HepG2 (cell line): ENCODE results near the gene ADAMTS4. TPM values are rescaled to one million over a fixed set of nuclear protein-coding genes. Genes with fewer than 3 reads are reported as not detected.

Experiments used
- FOSL1 ChIP-seq: sonication (generic); formaldehyde crosslinking; IDR thresholded peaks from 2 replicates; pipeline ENCODE4 v1.9.0; 2021; ENCODE audit warnings: missing genetic modification reagents, borderline replicate concordance
- HNRNPH1 ChIP-seq: fragments of 200-400 bp; formaldehyde crosslinking; optimal IDR thresholded peaks from 2 replicates; pipeline ENCODE3; 2017; ENCODE audit warnings: mild to moderate bottlenecking, low read depth, low read length
- IKZF5 ChIP-seq: IDR thresholded peaks from 2 replicates; pipeline ENCODE4 v1.6.1; 2018; ENCODE audit warnings: missing genetic modification reagents, mild to moderate bottlenecking, missing compliant biosample characterization
- MAFF ChIP-seq: IDR thresholded peaks from 2 replicates; pipeline ENCODE4 v1.6.1; 2011; ENCODE audit warnings: low read depth, low read length, improper control_type of control experiment
- NFRKB ChIP-seq: fragments of 450-650 bp; IDR thresholded peaks from 2 replicates; pipeline ENCODE4 v1.6.1; 2017
- SAP130 ChIP-seq: IDR thresholded peaks from 2 replicates; pipeline ENCODE4 v1.6.1; 2016; ENCODE audit warnings: low read depth
- SIN3B ChIP-seq: fragments of 150-350 bp; IDR thresholded peaks from 2 replicates; pipeline ENCODE4 v1.6.1; 2014; ENCODE audit warnings: low read length
- SSRP1 ChIP-seq: IDR thresholded peaks from 2 replicates; pipeline ENCODE4 v1.6.1; 2016; ENCODE audit warnings: control low read depth
- TEF ChIP-seq: sonication (generic); formaldehyde crosslinking; IDR thresholded peaks from 2 replicates; pipeline ENCODE4 v1.5.0; 2020; ENCODE audit warnings: missing genetic modification reagents
- ZBTB42 ChIP-seq: sonication (generic); formaldehyde crosslinking; IDR thresholded peaks from 2 replicates; pipeline ENCODE4 v1.5.0; 2020; ENCODE audit warnings: mild to moderate bottlenecking, missing genetic modification reagents
- ZBTB46 ChIP-seq: sonication (generic); formaldehyde crosslinking; IDR thresholded peaks from 2 replicates; pipeline ENCODE4 v1.4.0; 2020; ENCODE audit warnings: mild to moderate bottlenecking, missing genetic modification reagents, borderline replicate concordance
- ZNF318 ChIP-seq: sonication (generic); formaldehyde crosslinking; IDR thresholded peaks from 2 replicates; pipeline ENCODE4 v1.4.0; 2020; ENCODE audit warnings: mild to moderate bottlenecking, missing genetic modification reagents
- ZNF362 ChIP-seq: sonication (generic); formaldehyde crosslinking; IDR thresholded peaks from 2 replicates; pipeline ENCODE4 v1.4.0; 2020; ENCODE audit warnings: missing genetic modification reagents, mild to moderate bottlenecking, borderline replicate concordance
- ZNF510 ChIP-seq: sonication (generic); formaldehyde crosslinking; IDR thresholded peaks from 2 replicates; pipeline ENCODE4 v1.4.0; 2020; ENCODE audit warnings: low read depth, mild to moderate bottlenecking, missing genetic modification reagents
- ZNF563 ChIP-seq: sonication (generic); formaldehyde crosslinking; IDR thresholded peaks from 2 replicates; pipeline ENCODE4 v1.8.0; 2022; ENCODE audit warnings: mild to moderate bottlenecking, moderate library complexity, missing genetic modification reagents
- ZNF816 ChIP-seq: sonication (generic); formaldehyde crosslinking; IDR thresholded peaks from 2 replicates; pipeline ENCODE4 v1.8.0; 2022; ENCODE audit warnings: missing genetic modification reagents, mild to moderate bottlenecking, borderline replicate concordance
- polyA plus RNA-seq, 8 experiments: library from polyadenylated mRNA; depleted of rRNA in 3 of 8; stranded (reverse) in 7 of 8; unstranded in 1 of 8; fragments of >200 nt; fragmentation: Illumina TruSeq in 4 of 8; extraction: Trizol in 4 of 8; gene quantifications; 2 replicates each; pipeline versions ENCODE4 v1.2.1 to v1.2.3, GENCODE V29; 2011 to 2016; ENCODE audit warnings: low read depth in 4 of 8, missing spikeins in 1 of 8, mixed read lengths in 1 of 8; ENCODE audit not compliant: insufficient read depth in 1 of 8
- total RNA-seq, 5 experiments: library from RNA; depleted of rRNA; stranded (reverse); fragments of >200 nt; fragmentation: Illumina TruSeq; extraction: Trizol; gene quantifications; 2 replicates each; pipeline ENCODE4 v1.2.3, GENCODE V29; 2016; ENCODE audit warnings: low read depth in 1 of 5

The ADAMTS4 gene
- total and polyA plus RNA-seq, 2 of the 13 experiments (the other 11 are each of a cell fraction or from before 2014, with no cell fraction given): 0.51 to 1.7 TPM

GRCh38 chr1:161159087-161159912 lies 39.6 kb downstream of the ADAMTS4 start, which contains the start of gene USP21 (continued):
- TF ChIP-seq ZBTB42 (CRISPR knock-in tag) (no peak), SAP130 (CRISPR knock-in tag) (peak; percentile 52), ZNF362 (CRISPR knock-in tag) (no peak), SSRP1 (no peak), SIN3B (peak; percentile 61; the same call in 1 of the 2 replicates), ZNF510 (CRISPR knock-in tag) (no peak), ZBTB46 (CRISPR knock-in tag) (no peak), MAFF (no peak), IKZF5 (CRISPR knock-in tag) (0 out of 2 replicates have a peak, but pooled peaks have one; percentile 15), ZNF318 (CRISPR knock-in tag) (no peak), FOSL1 (CRISPR knock-in tag) (no peak), ZNF563 (CRISPR knock-in tag) (peak; percentile 77; the same call in 1 of the 2 replicates), NFRKB (peak; percentile 72), ZNF816 (no peak), HNRNPH1 (no peak), TEF (no peak)
